Muscle of leg (tissue), 11 donors: ENCODE results near the gene GCSH. TPM values are rescaled to one million over a fixed set of nuclear protein-coding genes. Genes with fewer than 3 reads are reported as not detected.
A peak's percentile ranks its signal among the peaks of the same experiment; 100 is the strongest.

Experiments
- DNase-seq: peaks from one replicate; pipeline ENCODE4 v3.0.0; 2013
- H3K27ac ChIP-seq: one replicate; pipeline ENCODE4 v1.5.1; 2013; ENCODE audit warnings: mild to moderate bottlenecking, low read length, control low read depth
- H3K27me3 ChIP-seq: one replicate; pipeline ENCODE4 v1.6.1; 2013; ENCODE audit warnings: low read length; ENCODE audit not compliant: control insufficient read depth, insufficient read depth
- H3K36me3 ChIP-seq: one replicate; pipeline ENCODE4 v1.6.1; 2013; ENCODE audit warnings: low read length; ENCODE audit not compliant: control insufficient read depth, insufficient read depth
- H3K4me1 ChIP-seq: one replicate; pipeline ENCODE4 v1.6.1; 2013; ENCODE audit warnings: low read length; ENCODE audit not compliant: control insufficient read depth, insufficient read depth
- H3K4me3 ChIP-seq: one replicate; pipeline ENCODE4 v1.5.1; 2013; ENCODE audit warnings: low read length, control low read depth
- H3K9me3 ChIP-seq: replicated peaks from 2 replicates; pipeline ENCODE4 v1.6.1; 2013; ENCODE audit warnings: low read depth, low read length; ENCODE audit not compliant: control insufficient read depth
- WGBS: methylation state at CpG from one replicate; pipeline ENCODE4 v1.1.5; 2013; ENCODE audit warnings: missing lambda C conversion rate; ENCODE audit not compliant: insufficient coverage; 5-methylcytosine and 5-hydroxymethylcytosine counted together
- polyA plus RNA-seq, 8 donors: library from polyadenylated mRNA; unstranded; fragments of 120-200 nt; gene quantifications; one replicate each; pipeline versions ENCODE4 v1.2.1 to v1.2.3, GENCODE V29; 2013; ENCODE audit warnings: inconsistent platforms in 1 of 8, low replicate concordance in 1 of 8; ENCODE audit not compliant: insufficient read length in 8 of 8, insufficient read depth in 1 of 8
- total RNA-seq: library from RNA; stranded (reverse); fragments of 120-200 nt; gene quantifications from one replicate; pipeline ENCODE4 v1.2.4, GENCODE V29; 2013

Gene GCSH
- total and polyA plus RNA-seq, 9 donors = 29.8 to 65.9 (median 56.1) TPM

GRCh38 chr16:81077076-81077940 lies 18.9 kb downstream of the GCSH start, which contains the start of gene C16orf46:
Gene C16orf46 (minus strand): TSS chr16:81077238. CDS start chr16:81063955, 13,283 bp downstream.
- peak within 1 kb of the TSS; percentile 98 for H3K27ac ChIP-seq
- DNase-seq = peak; percentile 98
- no peaks in the 10 kb centered on the region for H3K9me3 ChIP-seq
- H3K36me3 ChIP-seq = no peaks in the 10 kb centered on the region
- H3K27me3 ChIP-seq = no peaks in the 10 kb centered on the region
- H3K4me1 ChIP-seq = peaks cover 10% of the 10 kb centered on the region
- H3K4me3 ChIP-seq = peak within 1 kb of the TSS; percentile 84
- 10% methylated on average over 54 of the region's 59 CpGs for WGBS

- H3K27ac ChIP-seq = peak overlapping the region; percentile 98
- H3K4me3 ChIP-seq = peak overlapping the region; percentile 84
- DNase-seq = no peak
- 2% methylated on average over 25 of the region's 27 CpGs for WGBS
- no peaks in the 10 kb centered on the region for H3K36me3 ChIP-seq
- peaks cover 10% of the 10 kb centered on the region for H3K4me1 ChIP-seq
- H3K27me3 ChIP-seq = no peaks in the 10 kb centered on the region
- H3K9me3 ChIP-seq = no peaks in the 10 kb centered on the region
These were observed 19.6 kb downstream of the GCSH start for GRCh38 chr16:81076566-81077075.

- Histone ChIP-seq H3K4me1 (peaks cover 10% of the 10 kb centered on the region), H3K27ac (no peak overlapping the region), H3K36me3 (no peaks in the 10 kb centered on the region), H3K9me3 (no peaks in the 10 kb centered on the region), H3K4me3 (no peak overlapping the region), H3K27me3 (no peaks in the 10 kb centered on the region)
- no peak for DNase-seq
- WGBS = 73% methylated on average over 4 of the region's 5 CpGs
These were observed 22.4 kb downstream of the GCSH start for GRCh38 chr16:81073560-81074330.

GRCh38 chr16:81071805-81072204 lies 24.4 kb downstream of the GCSH start:
- Histone ChIP-seq H3K36me3 (no peaks in the 10 kb centered on the region), H3K27ac (no peak overlapping the region), H3K4me1 (peaks cover 4% of the 10 kb centered on the region), H3K27me3 (no peaks in the 10 kb centered on the region), H3K9me3 (no peaks in the 10 kb centered on the region), H3K4me3 (no peak overlapping the region)
- WGBS = no CpG with 5 or more reads among the region's 4 CpGs
- DNase-seq = no peak

GRCh38 chr16:81070979-81071378 lies 25.2 kb downstream of the GCSH start:
- Histone ChIP-seq H3K27ac (no peak overlapping the region), H3K4me1 (no peaks in the 10 kb centered on the region), H3K4me3 (no peak overlapping the region), H3K27me3 (no peaks in the 10 kb centered on the region), H3K36me3 (no peaks in the 10 kb centered on the region), H3K9me3 (no peaks in the 10 kb centered on the region)
- 75% methylated on average over 1 of the region's 8 CpGs for WGBS
- no peak for DNase-seq

GRCh38 chr16:81069063-81069462 lies 27.1 kb downstream of the GCSH start:
- no peak for DNase-seq
- 84% methylated on average over 4 of the region's 4 CpGs for WGBS
- no peaks in the 10 kb centered on the region for H3K36me3 ChIP-seq
- no peaks in the 10 kb centered on the region for H3K27me3 ChIP-seq
- H3K4me3 ChIP-seq = no peak overlapping the region
- no peaks in the 10 kb centered on the region for H3K4me1 ChIP-seq
- H3K9me3 ChIP-seq = no peaks in the 10 kb centered on the region
- H3K27ac ChIP-seq = no peak overlapping the region

- Histone ChIP-seq H3K4me1 (no peaks in the 10 kb centered on the region), H3K27me3 (no peaks in the 10 kb centered on the region), H3K9me3 (no peaks in the 10 kb centered on the region), H3K27ac (no peak overlapping the region), H3K36me3 (no peaks in the 10 kb centered on the region), H3K4me3 (no peak overlapping the region)
- no peak for DNase-seq
- WGBS = no CpG with 5 or more reads among the region's 1 CpG
These were observed 29.0 kb downstream of the GCSH start for GRCh38 chr16:81067166-81067565.

GRCh38 chr16:81066681-81067080 lies 29.5 kb downstream of the GCSH start:
- H3K27me3 ChIP-seq = no peaks in the 10 kb centered on the region
- H3K36me3 ChIP-seq = no peaks in the 10 kb centered on the region
- H3K4me3 ChIP-seq = no peak overlapping the region
- no peak overlapping the region for H3K27ac ChIP-seq
- H3K4me1 ChIP-seq = no peaks in the 10 kb centered on the region
- WGBS = no CpG with 5 or more reads among the region's 4 CpGs
- no peak for DNase-seq
- H3K9me3 ChIP-seq = no peaks in the 10 kb centered on the region

GRCh38 chr16:81061871-81062608 lies 34.2 kb downstream of the GCSH start:
- Histone ChIP-seq H3K9me3 (no peaks in the 10 kb centered on the region), H3K36me3 (no peaks in the 10 kb centered on the region), H3K4me3 (no peak overlapping the region), H3K27ac (no peak overlapping the region), H3K27me3 (no peaks in the 10 kb centered on the region), H3K4me1 (no peaks in the 10 kb centered on the region)
- DNase-seq = no peak
- WGBS = no CpG with 5 or more reads among the region's 10 CpGs

GRCh38 chr16:81061307-81061640 lies 34.9 kb downstream of the GCSH start:
- Histone ChIP-seq H3K27ac (no peak overlapping the region), H3K27me3 (no peaks in the 10 kb centered on the region), H3K9me3 (no peaks in the 10 kb centered on the region), H3K4me1 (no peaks in the 10 kb centered on the region), H3K4me3 (no peak overlapping the region), H3K36me3 (no peaks in the 10 kb centered on the region)
- 40% methylated on average over 4 of the region's 10 CpGs for WGBS
- no peak for DNase-seq
